Bronchial epithelial cell (primary cell): ENCODE measurements around the gene SYCE3. TPM values are rescaled to one million over a fixed set of nuclear protein-coding genes. Genes with fewer than 3 reads are reported as not detected.

Experiments
- DNase-seq: peaks from one replicate; pipeline ENCODE4 v3.0.0-alpha.2; 2010; ENCODE audit warnings: low read depth
- FAIRE-seq: peaks from 2 replicates; lab custom pipeline; 2011; peaks lifted over from hg19 to GRCh38; lab: Jason Lieb, UNC
- H3K27me3 ChIP-seq: 2 replicates; pipeline ENCODE4 v1.5.1; 2011; ENCODE audit warnings: low read length; ENCODE audit not compliant: control insufficient read depth, insufficient read depth
- H3K36me3 ChIP-seq: 2 replicates; pipeline ENCODE4 v1.5.1; 2011; ENCODE audit warnings: low read length; ENCODE audit not compliant: control insufficient read depth, insufficient read depth
- H3K4me3 ChIP-seq: 2 replicates; pipeline ENCODE4 v1.5.1; 2011; ENCODE audit warnings: mild to moderate bottlenecking, low read depth, low read length, control low read depth
- CTCF ChIP-seq: IDR thresholded peaks from 2 replicates; pipeline ENCODE4 v1.5.1; 2011; ENCODE audit warnings: mild to moderate bottlenecking, moderate library complexity, low read length, control low read depth, inconsistent platforms; ENCODE audit not compliant: insufficient read depth, severe bottlenecking
- total RNA-seq: library from RNA; depleted of rRNA; stranded (reverse); fragments of >200 nt; gene quantifications from 2 replicates; pipeline ENCODE4 v1.2.1, GENCODE V29; 2014

Gene SYCE3
- total RNA-seq, 1 donor from 2014 or later: 0.79 TPM

GRCh38 chr22:50560034-50560433 lies 2.7 kb downstream of the SYCE3 start:
- TF ChIP-seq CTCF: no peak
- H3K36me3 ChIP-seq: no peaks in the 10 kb centered on the region
- DNase-seq (peak; percentile 68), FAIRE-seq (no peak)
- no peak overlapping the region for H3K4me3 ChIP-seq
- H3K27me3 ChIP-seq: no peaks in the 10 kb centered on the region

- Histone ChIP-seq H3K36me3 (no peaks in the 10 kb centered on the region), H3K4me3 (no peak overlapping the region), H3K27me3 (no peaks in the 10 kb centered on the region)
- TF ChIP-seq CTCF: no peak
- no peak for DNase-seq
- FAIRE-seq: no peak
These were observed 6.0 kb downstream of the SYCE3 start for GRCh38 chr22:50556703-50557102.

- TF ChIP-seq CTCF: no peak
- Histone ChIP-seq H3K27me3 (no peaks in the 10 kb centered on the region), H3K36me3 (no peaks in the 10 kb centered on the region), H3K4me3 (no peak overlapping the region)
- no peak for FAIRE-seq
- DNase-seq: no peak
These were observed 9.4 kb downstream of the SYCE3 start for GRCh38 chr22:50553310-50553709.

- no peak for TF ChIP-seq CTCF
- DNase-seq: no peak
- H3K27me3 ChIP-seq: peaks cover 3% of the 10 kb centered on the region
These were observed 11.5 kb downstream of the SYCE3 start for GRCh38 chr22:50551160-50551752.

GRCh38 chr22:50550395-50550794 lies 12.3 kb downstream of the SYCE3 start:
- H3K27me3 ChIP-seq: peaks cover 3% of the 10 kb centered on the region
- H3K4me3 ChIP-seq: no peak overlapping the region
- TF ChIP-seq CTCF: no peak
- no peaks in the 10 kb centered on the region for H3K36me3 ChIP-seq
- no peak for DNase-seq
- no peak for FAIRE-seq

More at GRCh38 chr22:50551160-50551752, 11.5 kb downstream of the SYCE3 start:
- no peak for FAIRE-seq
- Histone ChIP-seq H3K36me3 (no peaks in the 10 kb centered on the region), H3K4me3 (no peak overlapping the region)
